H1 (cell line): ENCODE results near the gene SRMS. TPM values are rescaled to one million over a fixed set of nuclear protein-coding genes. Genes with fewer than 3 reads are reported as not detected.

Source experiments
- CTCF ChIA-PET: fragments of 300-600 bp; sonication (Branson Sonifier 250); formaldehyde crosslinking; loops from one replicate; lab custom pipeline; 2021; ENCODE audit not compliant: partially characterized antibody; lab: Charles Lee
- POLR2A ChIA-PET: fragments of 300-600 bp; sonication (Branson Sonifier 250); formaldehyde crosslinking; loops from one replicate; lab custom pipeline; 2021; ENCODE audit warnings: inconsistent platforms; ENCODE audit not compliant: partially characterized antibody; lab: Charles Lee
- DNase-seq, 2 experiments: peaks; one replicate each; pipeline versions ENCODE4 v3.0.0 to v3.0.0-alpha.2; 2010 to 2022; ENCODE audit warnings: low spot score in 2 of 2, low read depth in 1 of 2, mixed read lengths in 1 of 2
- FAIRE-seq: peaks from 2 replicates; lab custom pipeline; 2011; peaks lifted over from hg19 to GRCh38; lab: Jason Lieb, UNC
- H2AFZ ChIP-seq: 2 replicates; pipeline ENCODE4 v1.8.1; 2012; ENCODE audit warnings: low read length, inconsistent platforms
- H2AK5ac ChIP-seq: 2 replicates; pipeline ENCODE4 v1.6.1; 2013; ENCODE audit warnings: low read depth, low read length
- H2BK120ac ChIP-seq: replicated peaks from 2 replicates; pipeline ENCODE3; 2013; ENCODE audit warnings: low read depth, low read length, inconsistent platforms
- H2BK12ac ChIP-seq: 2 replicates; pipeline ENCODE4 v1.6.1; 2013; ENCODE audit warnings: low read depth, low read length
- H2BK15ac ChIP-seq: 2 replicates; pipeline ENCODE4 v1.6.1; 2013; ENCODE audit warnings: low read length
- H2BK20ac ChIP-seq: 2 replicates; pipeline ENCODE4 v1.6.1; 2013; ENCODE audit warnings: low read length
- H2BK5ac ChIP-seq: 2 replicates; pipeline ENCODE4 v1.6.1; 2013; ENCODE audit warnings: low read depth, low read length
- H3K14ac ChIP-seq: 2 replicates; pipeline ENCODE4 v1.6.1; 2013; ENCODE audit warnings: inconsistent platforms; ENCODE audit not compliant: insufficient read length
- H3K18ac ChIP-seq: 2 replicates; pipeline ENCODE4 v1.6.1; 2013; ENCODE audit warnings: low read length; ENCODE audit errors: extremely low read depth
- H3K23ac ChIP-seq: 2 replicates; pipeline ENCODE4 v1.6.1; 2013; ENCODE audit warnings: inconsistent platforms; ENCODE audit not compliant: insufficient read length
- H3K23me2 ChIP-seq: 2 replicates; pipeline ENCODE4 v1.6.1; 2013; ENCODE audit warnings: low read depth, low read length
- H3K27ac ChIP-seq: 2 replicates; pipeline ENCODE4 v1.6.1; 2011; ENCODE audit warnings: low read depth, low read length, inconsistent platforms
- H3K27me3 ChIP-seq, 4 experiments: replicated peaks in 1 of 4; 1 replicate in 1 of 4; 2 replicates in 3 of 4; pipeline versions ENCODE4 v1.6.1 to v1.8.1; 2011 to 2013; ENCODE audit warnings: low read length in 3 of 4, mild to moderate bottlenecking in 3 of 4, inconsistent platforms in 2 of 4, mixed read lengths in 2 of 4, moderate library complexity in 1 of 4; ENCODE audit not compliant: control insufficient read depth in 3 of 4, insufficient read depth in 3 of 4; ENCODE audit errors: extremely low read depth in 1 of 4
- H3K36me3 ChIP-seq, 4 experiments: 2 replicates each; pipeline versions ENCODE4 v1.6.1 to v1.8.1; 2011 to 2013; ENCODE audit warnings: mild to moderate bottlenecking in 4 of 4, low read length in 3 of 4, moderate library complexity in 2 of 4, control low read depth in 1 of 4, inconsistent platforms in 1 of 4; ENCODE audit not compliant: insufficient read depth in 4 of 4, control insufficient read depth in 2 of 4
- H3K4ac ChIP-seq: replicated peaks from 2 replicates; pipeline ENCODE3; 2013; ENCODE audit warnings: low read length, low read depth, mixed read lengths, inconsistent platforms; ENCODE audit not compliant: insufficient read length
- H3K4me1 ChIP-seq, 4 experiments: replicated peaks in 1 of 4; 1 replicate in 1 of 4; 2 replicates in 3 of 4; pipeline versions ENCODE4 v1.6.1 to v1.8.1; 2011 to 2013; ENCODE audit warnings: low read length in 3 of 4, inconsistent platforms in 2 of 4, mixed read lengths in 1 of 4; ENCODE audit not compliant: insufficient read depth in 4 of 4, control insufficient read depth in 3 of 4
- H3K4me2 ChIP-seq, 2 experiments: 2 replicates each; pipeline versions ENCODE4 v1.6.1 to v1.8.1; 2011 to 2013; ENCODE audit warnings: low read depth in 2 of 2, low read length in 2 of 2, control low read depth in 1 of 2, inconsistent platforms in 1 of 2, mild to moderate bottlenecking in 1 of 2; ENCODE audit not compliant: insufficient read depth in 1 of 2
- H3K4me3 ChIP-seq, 4 experiments: fragments of 200-600, 300-600 bp in 1 of 4; sonication (generic), shearing (Covaris generic), sonication (Bioruptor Twin) in 1 of 4; 2 replicates each; pipeline versions ENCODE4 v1.5.1 to v1.8.1; 2011 to 2016; ENCODE audit warnings: low read length in 4 of 4, low read depth in 3 of 4, control low read depth in 2 of 4, inconsistent platforms in 2 of 4, mild to moderate bottlenecking in 2 of 4, mixed read lengths in 1 of 4, moderate library complexity in 1 of 4; ENCODE audit not compliant: insufficient read depth in 2 of 4; ENCODE audit errors: extremely low read depth in 1 of 4
- H3K56ac ChIP-seq: replicated peaks from 2 replicates; pipeline ENCODE3; 2013; ENCODE audit warnings: low read depth, mild to moderate bottlenecking, mixed read lengths, low read length, inconsistent platforms; ENCODE audit not compliant: insufficient read length
- H3K79me1 ChIP-seq: 2 replicates; pipeline ENCODE4 v1.6.1; 2013; ENCODE audit warnings: low read depth, low read length, control low read depth
- H3K79me2 ChIP-seq, 2 experiments: 2 replicates each; pipeline versions ENCODE4 v1.6.1 to v1.8.1; 2012 to 2013; ENCODE audit warnings: low read length in 2 of 2, mild to moderate bottlenecking in 2 of 2, inconsistent platforms in 1 of 2; ENCODE audit not compliant: insufficient read depth in 2 of 2, control insufficient read depth in 1 of 2
- H3K9ac ChIP-seq, 4 experiments: replicated peaks in 1 of 4; 1 replicate in 1 of 4; 2 replicates in 3 of 4; pipeline versions ENCODE4 v1.6.1 to v1.8.1; 2011 to 2013; ENCODE audit warnings: low read depth in 3 of 4, low read length in 3 of 4, control low read depth in 2 of 4, mild to moderate bottlenecking in 2 of 4, moderate library complexity in 2 of 4, inconsistent platforms in 1 of 4; ENCODE audit errors: extremely low read depth in 1 of 4
- H3K9me3 ChIP-seq, 2 experiments: 2 replicates each; pipeline versions ENCODE4 v1.6.1 to v1.8.1; 2012 to 2013; ENCODE audit warnings: mild to moderate bottlenecking in 2 of 2, moderate library complexity in 2 of 2, control low read depth in 1 of 2, inconsistent platforms in 1 of 2, low read depth in 1 of 2, low read length in 1 of 2, mixed read lengths in 1 of 2; ENCODE audit not compliant: insufficient read depth in 2 of 2
- H4K20me1 ChIP-seq, 2 experiments: replicated peaks in 1 of 2; 2 replicates each; pipeline versions ENCODE3 to v1.8.1; 2011 to 2013; ENCODE audit warnings: inconsistent platforms in 2 of 2, low read length in 2 of 2, mild to moderate bottlenecking in 1 of 2; ENCODE audit not compliant: insufficient read depth in 2 of 2, control insufficient read depth in 1 of 2
- H4K5ac ChIP-seq: 2 replicates; pipeline ENCODE4 v1.6.1; 2013; ENCODE audit warnings: low read length, low read depth, mixed read lengths, inconsistent platforms; ENCODE audit not compliant: insufficient read length
- H4K8ac ChIP-seq: 2 replicates; pipeline ENCODE4 v1.8.0; 2013; ENCODE audit warnings: mild to moderate bottlenecking, moderate library complexity, low read length, inconsistent platforms; ENCODE audit not compliant: insufficient read depth; ENCODE audit errors: extremely low read depth
- H4K91ac ChIP-seq: replicated peaks from 2 replicates; pipeline ENCODE3; 2013; ENCODE audit warnings: low read length, mixed read lengths, inconsistent platforms; ENCODE audit not compliant: insufficient read length
- HDAC2 ChIP-seq, 2 experiments: fragments of 300-600 bp in 1 of 2; sonication (generic) in 1 of 2; IDR thresholded peaks; 2 replicates each; pipeline ENCODE4 v1.6.1; 2011 to 2012; ENCODE audit warnings: low read depth in 2 of 2, low read length in 2 of 2, mild to moderate bottlenecking in 2 of 2, moderate library complexity in 2 of 2, borderline replicate concordance in 1 of 2, inconsistent platforms in 1 of 2
- PHF8 ChIP-seq: fragments of 200-600 bp; sonication (generic); conservative IDR thresholded peaks from 2 replicates; pipeline ENCODE4 v1.7.1; 2012; ENCODE audit warnings: low read depth, mild to moderate bottlenecking, inconsistent platforms, low read length, moderate library complexity
- YY1 ChIP-seq: IDR thresholded peaks from 2 replicates; pipeline ENCODE4 v1.6.1; 2011; ENCODE audit warnings: low read depth, mild to moderate bottlenecking, low read length
- WGBS, 2 experiments: shearing (Covaris generic) in 1 of 2; methylation state at CpG; one replicate each; pipeline versions ENCODE4 v1.1.6 to v1.1.7; 2013 to 2015; ENCODE audit warnings: low lambda C conversion rate in 2 of 2, mixed read lengths in 2 of 2, inconsistent platforms in 1 of 2, low coverage in 1 of 2, missing lambda C conversion rate in 1 of 2; ENCODE audit not compliant: insufficient replicate concordance in 2 of 2, insufficient coverage in 1 of 2, insufficient read length in 1 of 2; ENCODE audit errors: extremely low coverage in 1 of 2, missing lambda C conversion rate in 1 of 2; 5-methylcytosine and 5-hydroxymethylcytosine counted together
- polyA plus RNA-seq, 7 experiments: library from polyadenylated mRNA; depleted of rRNA in 3 of 7; stranded (reverse) in 5 of 7; unstranded in 2 of 7; fragments of >200 nt in 5 of 7; fragments of 200-250 nt in 2 of 7; gene quantifications; 1 replicate in 5 of 7; 2 replicates in 1 of 7; 4 replicates in 1 of 7; pipeline versions ENCODE4 v1.2.1 to v1.2.3, GENCODE V29; 2011 to 2013; ENCODE audit warnings: missing spikeins in 2 of 7, mixed read lengths in 2 of 7
- total RNA-seq: library from RNA; stranded (reverse); fragmentation: NEBNext Ultra II Directional; extraction: Animal tissue kit (Norgen Biotek cat#: 25700); gene quantifications from 2 replicates; pipeline ENCODE4 v1.2.1, GENCODE V29; 2021

SRMS gene
- total and polyA plus RNA-seq, 2 of the 8 experiments (the other 6 are each of a cell fraction or from before 2014, with no cell fraction given) = 0.39 to 0.76 TPM

DNA sequence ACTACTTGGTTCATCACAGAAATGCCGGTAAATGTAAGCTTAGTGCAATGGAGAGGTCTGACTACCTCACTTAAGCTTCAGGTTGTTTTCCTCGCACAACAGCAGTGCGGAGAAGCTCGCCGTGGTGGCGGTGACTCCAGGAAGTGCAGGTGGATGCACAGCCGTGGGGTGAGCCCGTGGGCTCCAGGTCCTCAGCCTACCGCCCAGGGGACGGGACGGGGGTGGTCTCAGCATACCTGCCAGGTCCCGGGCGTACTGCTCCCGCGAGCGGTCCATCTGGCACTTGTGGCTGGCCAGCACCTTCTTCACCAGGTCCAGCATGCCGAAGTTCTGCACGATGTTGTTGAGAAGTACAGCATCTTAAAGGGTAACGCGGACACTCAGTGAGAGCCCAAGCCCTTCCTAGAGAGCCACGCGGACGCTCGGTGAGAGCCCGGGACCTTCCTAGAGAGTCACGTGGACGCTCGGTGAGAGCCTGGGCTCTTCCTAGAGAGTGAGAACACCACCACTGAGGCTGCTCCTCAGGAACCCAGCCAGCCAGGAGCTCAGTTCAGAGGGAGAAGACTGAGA, 44.3 kb upstream of the SRMS start:
- Histone ChIP-seq H3K4ac (no peak overlapping the region), H4K20me1 (peaks cover 0 to 12% of the 10 kb centered on the region in 2 experiments), H3K79me1 (no peaks in the 10 kb centered on the region), H2BK5ac (no peak overlapping the region), H3K27ac (no peak overlapping the region), H3K9me3 (no peaks in the 10 kb centered on the region), H3K18ac (no peak overlapping the region), H2BK120ac (no peak overlapping the region), H3K14ac (no peak overlapping the region), H3K56ac (no peak overlapping the region), H3K27me3 (no peaks in the 10 kb centered on the region), H3K23me2 (no peaks in the 10 kb centered on the region), H4K5ac (no peak overlapping the region), H2BK12ac (no peak overlapping the region), H3K23ac (no peak overlapping the region), H2BK20ac (no peak overlapping the region), H4K91ac (no peak overlapping the region), H3K79me2 (no peaks in the 10 kb centered on the region), H3K4me2 (no peak overlapping the region), H2BK15ac (no peak overlapping the region), H4K8ac (no peak overlapping the region; the same call in 1 of the 2 replicates), H3K36me3 (peaks cover 0 to 18% (median 12%) of the 10 kb centered on the region in 4 experiments; a peak in 7 of 8 replicates), H2AFZ (no peak overlapping the region), H3K4me3 (no peak overlapping the region), H3K9ac (no peak overlapping the region), H2AK5ac (no peak overlapping the region), H3K4me1 (no peaks in the 10 kb centered on the region)
- DNase-seq (no peak), FAIRE-seq (no peak)
- POLR2A ChIA-PET = no interaction called here
- CTCF ChIA-PET = interaction anchor here (0.8 to 1.6 kb wide), 5 partner anchors 19 to 528 kb away, joined by 3 to 4 read pairs (median 3); no protein-coding TSS in a partner anchor
- TF ChIP-seq YY1 (no peak), PHF8 (no peak), HDAC2 (IDR thresholded peaks at IDR 0.05; ENCODE audit: borderline replicate concordance in 1 of 2, low read depth in 2 of 2, low read length in 2 of 2) (no peak)
- 98% methylated on average over 28 of the region's 28 CpGs; no CpG with 5 or more reads in 1 of the 2 experiments for whole genome bisulfite sequencing, 2 experiments
